Measurements from ENCODE around the gene BTD.
A peak's percentile ranks its signal among the peaks of the same experiment; 100 is the strongest.
"Not testable (repeated sequence)": the region's sequence is repeated elsewhere in the genome, so short reads cannot be mapped to it uniquely, and the experiment has no call there.

BTD gene

GRCh38 chr3:15581471-15582394 is 19.8 kb upstream of the BTD start:
- no peak overlapping the region for H3K4me3 ChIP-seq
- H3K27me3 ChIP-seq (ENCODE audit: low read depth) = no peaks in the 10 kb centered on the region
- no peaks in the 10 kb centered on the region for H3K4me1 ChIP-seq
- no peak for DNase-seq (ENCODE audit: low spot score in 2 of 2)
- peaks cover 6% of the 10 kb centered on the region; the same call in 1 of the 2 replicates for H3K36me3 ChIP-seq (replicated peaks)
- no peaks in the 10 kb centered on the region for H3K9me3 ChIP-seq
- in situ Hi-C loops (cut with MboI; ENCODE audit: low sequenced_read_pairs) = no loop called here

GRCh38 chr3:15585111-15585845 is 16.3 kb upstream of the BTD start:
- Histone ChIP-seq H3K36me3 (replicated peaks) (peaks cover 6% of the 10 kb centered on the region), H3K27me3 (ENCODE audit: low read depth) (no peaks in the 10 kb centered on the region), H3K9me3 (no peaks in the 10 kb centered on the region), H3K4me3 (no peak overlapping the region), H3K4me1 (no peaks in the 10 kb centered on the region)
- in situ Hi-C loops (cut with MboI; ENCODE audit: low sequenced_read_pairs) = no loop called here
- DNase-seq (ENCODE audit: low spot score in 2 of 2) = no peak

GRCh38 chr3:15591242-15591641 is 10.3 kb upstream of the BTD start:
- H3K9me3 ChIP-seq = no peaks in the 10 kb centered on the region
- H3K27me3 ChIP-seq (ENCODE audit: low read depth) = no peaks in the 10 kb centered on the region
- H3K4me3 ChIP-seq = no peak overlapping the region
- H3K4me1 ChIP-seq = no peaks in the 10 kb centered on the region
- DNase-seq (ENCODE audit: low spot score in 2 of 2) = no peak
- in situ Hi-C loops (cut with MboI; ENCODE audit: low sequenced_read_pairs) = no loop called here
- H3K36me3 ChIP-seq (replicated peaks) = no peaks in the 10 kb centered on the region; the same call in 1 of the 2 replicates

- Histone ChIP-seq H3K9me3 (no peaks in the 10 kb centered on the region), H3K4me1 (no peaks in the 10 kb centered on the region), H3K27me3 (ENCODE audit: low read depth) (no peaks in the 10 kb centered on the region), H3K4me3 (no peak overlapping the region), H3K36me3 (replicated peaks) (no peaks in the 10 kb centered on the region; the same call in 1 of the 2 replicates)
- DNase-seq (ENCODE audit: low spot score in 2 of 2) = no peak
- in situ Hi-C loops (cut with MboI; ENCODE audit: low sequenced_read_pairs) = no loop called here
Observed at GRCh38 chr3:15591928-15592327, 9.6 kb upstream of the BTD start.

- Histone ChIP-seq H3K9me3 (no peaks in the 10 kb centered on the region), H3K27me3 (ENCODE audit: low read depth) (no peaks in the 10 kb centered on the region), H3K4me3 (no peak overlapping the region), H3K4me1 (no peaks in the 10 kb centered on the region), H3K36me3 (replicated peaks) (no peaks in the 10 kb centered on the region; the same call in 1 of the 2 replicates)
- in situ Hi-C loops (cut with MboI; ENCODE audit: low sequenced_read_pairs) = no loop called here
- no peak for DNase-seq (ENCODE audit: low spot score in 2 of 2)
Observed at GRCh38 chr3:15592968-15593367, 8.6 kb upstream of the BTD start.

GRCh38 chr3:15595955-15596354 is 5.6 kb upstream of the BTD start:
- Histone ChIP-seq H3K4me3 (no peak overlapping the region), H3K27me3 (ENCODE audit: low read depth) (no peaks in the 10 kb centered on the region), H3K4me1 (0 out of 2 replicates have a peak, but pooled peaks cover 4% of the 10 kb centered on the region), H3K36me3 (replicated peaks) (peaks cover 6% of the 10 kb centered on the region), H3K9me3 (no peaks in the 10 kb centered on the region)
- in situ Hi-C loops (cut with MboI; ENCODE audit: low sequenced_read_pairs) = no loop called here
- no peak for DNase-seq (ENCODE audit: low spot score in 2 of 2)

- Histone ChIP-seq H3K27me3 (ENCODE audit: low read depth) (no peaks in the 10 kb centered on the region), H3K4me1 (peaks cover 4% of the 10 kb centered on the region; the same call in 1 of the 2 replicates), H3K9me3 (no peaks in the 10 kb centered on the region), H3K4me3 (peak overlapping the region; percentile 80), H3K36me3 (replicated peaks) (peaks cover 6% of the 10 kb centered on the region)
- in situ Hi-C loops (cut with MboI; ENCODE audit: low sequenced_read_pairs) = no loop called here
- DNase-seq (ENCODE audit: low spot score in 2 of 2) = no peak
Observed at GRCh38 chr3:15601046-15601398, 523 bp upstream of the BTD start.

- no peak for DNase-seq (ENCODE audit: low spot score in 2 of 2)
- in situ Hi-C loops (cut with MboI; ENCODE audit: low sequenced_read_pairs) = no loop called here
- no peaks in the 10 kb centered on the region for H3K9me3 ChIP-seq
- H3K4me1 ChIP-seq = peaks cover 6% of the 10 kb centered on the region
- H3K36me3 ChIP-seq (replicated peaks) = peaks cover 6% of the 10 kb centered on the region
- peak overlapping the region; percentile 80 for H3K4me3 ChIP-seq
- no peaks in the 10 kb centered on the region for H3K27me3 ChIP-seq (ENCODE audit: low read depth)
Observed at GRCh38 chr3:15602146-15602536, 596 bp downstream of the BTD start.

- H3K4me1 ChIP-seq; H3K27me3 ChIP-seq (ENCODE audit: low read depth); H3K36me3 ChIP-seq (replicated peaks); H3K9me3 ChIP-seq; in situ Hi-C loops (cut with MboI; ENCODE audit: low sequenced_read_pairs); H3K4me3 ChIP-seq; DNase-seq (ENCODE audit: low spot score in 2 of 2): not testable (repeated sequence)
Observed at GRCh38 chr3:15602816-15603215, 1.3 kb downstream of the BTD start.

- in situ Hi-C loops (cut with MboI; ENCODE audit: low sequenced_read_pairs); H3K9me3 ChIP-seq; DNase-seq (ENCODE audit: low spot score in 2 of 2); H3K27me3 ChIP-seq (ENCODE audit: low read depth); H3K4me1 ChIP-seq; H3K4me3 ChIP-seq; H3K36me3 ChIP-seq (replicated peaks): not testable (repeated sequence)
Observed at GRCh38 chr3:15604584-15604983, 3.0 kb downstream of the BTD start.

- in situ Hi-C loops (cut with MboI; ENCODE audit: low sequenced_read_pairs) = no loop called here
- no peaks in the 10 kb centered on the region for H3K36me3 ChIP-seq (replicated peaks)
- no peaks in the 10 kb centered on the region for H3K9me3 ChIP-seq
- no peak overlapping the region for H3K4me3 ChIP-seq
- no peaks in the 10 kb centered on the region for H3K27me3 ChIP-seq (ENCODE audit: low read depth)
- H3K4me1 ChIP-seq = peaks cover 4% of the 10 kb centered on the region
- no peak for DNase-seq (ENCODE audit: low spot score in 2 of 2)
Observed at GRCh38 chr3:15606434-15606891, 4.9 kb downstream of the BTD start.

- no peaks in the 10 kb centered on the region for H3K9me3 ChIP-seq
- in situ Hi-C loops (cut with MboI; ENCODE audit: low sequenced_read_pairs) = no loop called here
- H3K36me3 ChIP-seq (replicated peaks) = no peaks in the 10 kb centered on the region
- no peak for DNase-seq (ENCODE audit: low spot score in 2 of 2)
- H3K4me1 ChIP-seq = peaks cover 20% of the 10 kb centered on the region
- H3K4me3 ChIP-seq = no peak overlapping the region
- H3K27me3 ChIP-seq (ENCODE audit: low read depth) = no peaks in the 10 kb centered on the region
Observed at GRCh38 chr3:15610082-15610759, 8.7 kb downstream of the BTD start.

GRCh38 chr3:15611018-15611417 is 9.5 kb downstream of the BTD start:
- H3K4me1 ChIP-seq = peaks cover 20% of the 10 kb centered on the region
- in situ Hi-C loops (cut with MboI; ENCODE audit: low sequenced_read_pairs) = no loop called here
- no peaks in the 10 kb centered on the region for H3K27me3 ChIP-seq (ENCODE audit: low read depth)
- H3K4me3 ChIP-seq = no peak overlapping the region
- DNase-seq (ENCODE audit: low spot score in 2 of 2) = no peak
- no peaks in the 10 kb centered on the region for H3K36me3 ChIP-seq (replicated peaks)
- H3K9me3 ChIP-seq = no peaks in the 10 kb centered on the region
